Natural killer cell treated with Interleukin-12 subunit alpha and Interleukin-12 subunit beta and Interleukin-15 and Interleukin-18, amount 100 ng/mL, for 72 hours (primary cell): ENCODE data around the gene CENPU. TPM values are rescaled to one million over a fixed set of nuclear protein-coding genes. Genes with fewer than 3 reads are reported as not detected.
"Not testable (repeated sequence)": the region's sequence is repeated elsewhere in the genome, so short reads cannot be mapped to it uniquely, and the experiment has no call there.

ENCODE experiments used
- ATAC-seq, 2 donors: fragments of 150-1000 bp; cut with Tn5 transposase in 1 of 2; sonication (Bioruptor Pico), chemical (Tn5 transposase) in 1 of 2; 2 replicates each; pipeline ENCODE4 v1.10.0; 2021
- DNase-seq: peaks from one replicate; pipeline ENCODE4 v3.0.0; 2022; ENCODE audit warnings: low spot score
- H3K27ac Mint-ChIP-seq, 2 donors: 1 replicate in 1 of 2; 2 replicates in 1 of 2; pipeline ENCODE4 v1.8.0; 2022; ENCODE audit warnings: mixed read lengths in 2 of 2, mild to moderate bottlenecking in 1 of 2, moderate library complexity in 1 of 2
- H3K27me3 Mint-ChIP-seq, 2 donors: 1 replicate in 1 of 2; 2 replicates in 1 of 2; pipeline ENCODE4 v1.8.0; 2022; ENCODE audit warnings: mixed read lengths in 2 of 2
- H3K36me3 Mint-ChIP-seq: one replicate; pipeline ENCODE4 v1.8.0; 2022; ENCODE audit warnings: mixed read lengths
- H3K4me1 Mint-ChIP-seq, 2 donors: 1 replicate in 1 of 2; 2 replicates in 1 of 2; pipeline ENCODE4 v1.8.0; 2022; ENCODE audit warnings: low read depth in 2 of 2, mixed read lengths in 2 of 2, mild to moderate bottlenecking in 1 of 2
- H3K4me3 Mint-ChIP-seq: one replicate; pipeline ENCODE4 v1.8.0; 2022; ENCODE audit warnings: mixed read lengths
- H3K9me3 Mint-ChIP-seq: 2 replicates; pipeline ENCODE4 v1.8.0; 2022; ENCODE audit warnings: mixed read lengths
- total RNA-seq, 2 donors: library from RNA; stranded (reverse); gene quantifications; one replicate each; pipeline ENCODE4 v1.2.3, GENCODE V29; 2022

Gene CENPU
- total RNA-seq, 2 donors from 2014 or later: 44.8 to 60.2 TPM

DNA sequence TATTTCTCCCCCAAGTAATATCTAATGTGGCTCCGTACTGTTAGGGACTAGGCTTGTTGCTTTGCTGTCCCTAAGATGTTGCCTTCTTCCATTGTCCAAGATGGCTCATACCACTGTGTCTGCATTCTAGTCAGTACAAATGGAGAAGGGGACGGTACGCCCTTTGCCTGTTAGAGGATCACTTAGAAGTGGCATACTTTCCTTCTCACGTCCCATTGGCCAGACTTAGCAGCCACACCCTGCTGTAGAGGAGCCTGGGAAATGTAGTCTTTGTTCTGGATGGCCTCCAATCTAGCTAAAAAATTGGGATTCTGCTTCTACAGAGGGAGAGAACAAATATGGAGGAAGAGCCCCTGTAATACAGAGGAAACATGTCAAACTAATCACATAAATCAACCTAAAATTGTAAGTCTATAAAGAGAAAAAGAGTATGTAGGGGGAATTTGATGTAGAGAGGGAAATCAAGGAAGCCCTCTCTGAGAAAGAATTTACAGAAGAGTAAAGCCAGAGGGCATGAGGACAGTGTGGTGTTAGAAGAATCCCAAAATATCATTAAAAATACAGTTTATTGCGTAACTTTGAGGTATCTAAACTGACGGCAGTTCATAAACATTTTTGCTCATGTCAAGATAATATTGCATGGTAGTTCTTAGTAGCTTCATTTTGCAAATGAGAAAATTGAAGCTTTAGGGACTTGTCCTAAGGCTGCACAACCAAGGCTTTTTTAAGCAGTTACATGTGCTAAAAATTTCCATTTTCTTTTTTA lies 69.3 kb downstream of the CENPU start:
- peaks cover 7% of the 10 kb centered on the region for H3K9me3 Mint-ChIP-seq
- peaks cover 11% of the 10 kb centered on the region for H3K36me3 Mint-ChIP-seq
- peaks cover 23 to 34% of the 10 kb centered on the region in 2 donors for H3K4me1 Mint-ChIP-seq
- no peak overlapping the region for H3K4me3 Mint-ChIP-seq
- ATAC-seq (no peak), DNase-seq (no peak)
- H3K27me3 Mint-ChIP-seq: no peaks in the 10 kb centered on the region
- H3K27ac Mint-ChIP-seq: peak overlapping the region in 1 of 2 donors; percentile 17

DNA sequence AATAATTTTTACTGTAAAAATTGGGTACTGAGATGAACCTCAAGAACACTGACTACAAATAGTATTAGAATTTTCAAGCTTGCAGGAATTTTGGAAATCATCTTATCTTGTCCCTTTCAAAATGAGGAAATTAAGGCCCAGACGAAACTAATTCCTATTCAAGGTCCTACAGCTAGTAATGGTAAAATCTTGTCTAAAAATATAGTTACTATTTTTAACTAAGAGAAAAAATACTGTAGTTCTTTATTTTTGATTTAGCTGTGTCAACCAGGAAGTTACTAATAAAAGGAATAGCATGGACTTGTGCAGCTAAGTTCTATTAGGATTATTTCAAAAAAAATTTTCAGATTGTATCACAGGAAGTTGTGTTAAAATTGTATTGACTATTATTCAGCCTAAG lies 71.7 kb downstream of the CENPU start:
- H3K27me3 Mint-ChIP-seq: no peaks in the 10 kb centered on the region
- H3K4me1 Mint-ChIP-seq: peaks cover 3 to 13% of the 10 kb centered on the region in 2 donors
- no peak overlapping the region for H3K4me3 Mint-ChIP-seq
- DNase-seq: no peak
- no peak overlapping the region for H3K27ac Mint-ChIP-seq
- no peak for ATAC-seq
- H3K36me3 Mint-ChIP-seq: no peaks in the 10 kb centered on the region
- no peaks in the 10 kb centered on the region for H3K9me3 Mint-ChIP-seq

DNA sequence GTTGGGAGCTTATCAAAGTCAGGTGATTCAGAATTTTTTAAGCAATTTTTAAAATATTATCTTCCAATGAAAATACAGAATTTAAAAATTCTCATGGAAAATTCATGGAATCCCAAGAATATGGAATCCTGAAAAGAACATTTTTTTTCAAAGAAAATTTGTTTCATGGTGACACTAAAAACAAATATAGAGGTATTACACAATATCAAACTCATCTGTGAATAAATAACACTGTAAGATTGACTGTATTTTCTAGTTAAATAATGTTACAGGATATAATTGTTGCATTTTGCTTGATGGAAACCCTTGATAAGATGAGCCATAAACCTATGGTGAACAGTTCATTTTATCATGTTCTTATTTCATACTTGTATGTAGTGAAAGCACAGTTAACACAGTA lies 72.9 kb downstream of the CENPU start:
- Mint-ChIP-seq H3K9me3 (no peaks in the 10 kb centered on the region), H3K4me3 (no peak overlapping the region), H3K4me1 (peaks cover 0 to 6% of the 10 kb centered on the region in 2 donors), H3K27ac (no peak overlapping the region), H3K36me3 (no peaks in the 10 kb centered on the region), H3K27me3 (no peaks in the 10 kb centered on the region)
- ATAC-seq (no peak), DNase-seq (no peak)

DNA sequence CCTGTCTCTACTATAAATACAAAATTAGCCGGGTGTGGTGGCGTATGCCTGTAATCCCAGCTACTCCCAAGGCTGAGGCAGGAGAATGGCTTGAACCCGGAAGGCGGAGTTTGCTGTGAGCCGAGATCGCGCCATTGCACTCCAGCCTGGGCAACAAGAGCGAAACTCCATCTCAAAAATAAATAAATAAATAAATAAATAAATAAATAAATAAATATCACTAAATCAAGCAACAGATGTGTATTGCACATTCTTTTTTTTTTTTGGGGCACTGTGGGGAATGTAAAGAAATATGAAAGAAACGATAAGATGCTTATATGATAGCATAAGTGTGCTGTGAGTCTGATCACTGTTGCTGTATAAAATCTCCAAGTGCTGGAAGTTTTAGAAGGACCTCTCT lies 76.1 kb downstream of the CENPU start:
- not testable (repeated sequence) for H3K4me3 Mint-ChIP-seq, ATAC-seq, H3K27ac Mint-ChIP-seq, DNase-seq, H3K27me3 Mint-ChIP-seq, H3K4me1 Mint-ChIP-seq, H3K9me3 Mint-ChIP-seq, H3K36me3 Mint-ChIP-seq

DNA sequence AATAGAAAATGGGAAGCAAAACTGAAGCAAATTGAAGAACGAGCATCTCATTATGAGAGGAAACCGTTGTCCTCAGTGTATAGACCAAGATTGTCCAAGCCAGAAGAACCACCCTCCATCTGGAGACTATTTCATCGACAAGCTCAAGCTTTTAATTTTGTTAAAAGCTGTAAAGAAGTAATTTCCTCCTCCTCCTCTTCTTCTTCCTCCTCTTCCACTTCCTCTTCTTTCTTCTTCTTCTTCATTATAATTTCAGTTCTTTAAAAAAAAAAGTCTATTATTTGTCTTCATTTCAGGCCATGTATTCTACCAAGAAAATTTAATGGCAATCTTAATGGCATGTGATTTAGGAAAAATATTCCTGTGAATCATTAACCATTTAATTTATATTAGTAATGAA lies 76.8 kb downstream of the CENPU start:
- ATAC-seq (no peak), DNase-seq (no peak)
- Mint-ChIP-seq H3K4me1 (peaks cover 7 to 13% of the 10 kb centered on the region in 2 donors), H3K9me3 (no peaks in the 10 kb centered on the region), H3K4me3 (no peak overlapping the region), H3K36me3 (no peaks in the 10 kb centered on the region), H3K27ac (peak overlapping the region in 1 of 2 donors; percentile 19), H3K27me3 (no peaks in the 10 kb centered on the region)

DNA sequence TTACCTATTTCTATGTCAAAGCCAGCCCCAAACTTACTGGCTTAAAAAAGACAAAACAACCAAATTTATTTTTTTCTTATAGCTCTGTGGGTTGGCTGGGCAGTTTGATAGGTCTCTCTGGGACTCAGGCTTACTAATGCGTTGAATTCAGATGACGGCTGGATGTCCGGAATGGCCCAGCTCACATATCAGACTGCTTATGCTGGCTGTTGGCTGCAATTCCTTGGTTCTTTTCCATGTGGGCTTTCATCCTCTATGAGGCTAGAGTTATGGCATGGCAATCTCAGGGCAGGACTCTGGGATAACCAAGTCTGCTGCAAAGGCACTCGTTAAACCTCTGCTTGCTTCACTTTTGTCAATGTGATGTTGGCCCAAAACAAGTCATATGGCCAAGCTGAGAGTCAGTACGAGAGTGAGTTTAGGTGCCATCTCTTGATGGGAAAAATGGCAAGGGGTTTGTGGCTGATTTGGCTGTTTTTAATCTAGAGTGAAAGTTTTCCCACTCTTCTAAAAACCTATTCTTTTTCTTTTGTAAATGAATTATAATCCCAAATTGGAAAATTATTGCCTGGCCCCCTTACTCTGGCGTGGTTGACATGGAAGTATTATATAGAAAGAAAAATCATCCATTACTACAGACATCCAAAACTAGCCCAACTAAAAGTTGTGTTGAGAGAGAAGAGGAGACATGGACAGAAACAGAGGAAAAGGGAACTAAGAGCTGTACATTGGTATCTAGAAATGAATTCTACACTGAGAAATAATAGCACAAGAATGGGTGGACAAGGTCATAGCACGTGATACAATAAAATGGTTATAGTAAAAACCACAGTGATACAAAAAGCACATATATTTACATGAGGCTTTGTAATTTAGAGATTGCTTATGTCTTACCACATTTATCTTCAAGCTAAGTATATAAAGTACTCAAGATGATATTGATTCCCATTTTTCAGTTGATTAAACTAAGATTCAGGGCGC lies 77.7 kb downstream of the CENPU start:
- no peaks in the 10 kb centered on the region for H3K27me3 Mint-ChIP-seq
- H3K4me1 Mint-ChIP-seq: peaks cover 17 to 22% of the 10 kb centered on the region in 2 donors
- no peaks in the 10 kb centered on the region for H3K9me3 Mint-ChIP-seq
- H3K27ac Mint-ChIP-seq: no peak overlapping the region
- ATAC-seq (no peak), DNase-seq (no peak)
- no peak overlapping the region for H3K4me3 Mint-ChIP-seq
- H3K36me3 Mint-ChIP-seq: no peaks in the 10 kb centered on the region

DNA sequence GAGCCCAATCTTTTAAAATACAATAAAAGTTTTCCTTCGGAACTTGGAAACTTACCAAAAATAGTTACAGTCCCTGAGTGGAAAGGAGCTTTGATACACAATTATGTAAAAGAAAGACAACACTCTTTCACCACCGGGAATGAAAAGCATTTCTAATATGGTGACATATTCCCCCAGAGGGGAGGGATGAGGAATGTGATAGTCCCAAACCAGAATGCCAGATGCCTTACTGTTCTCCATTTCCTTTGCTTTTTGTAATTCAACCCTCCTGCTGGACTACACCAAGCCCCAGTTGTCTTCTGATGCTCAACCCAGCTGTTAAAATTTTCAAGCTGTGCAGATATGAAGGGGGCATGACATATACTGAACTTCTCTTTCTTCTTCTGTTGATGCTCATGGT lies 80.2 kb downstream of the CENPU start:
- Mint-ChIP-seq H3K4me1 (peaks cover 29 to 34% of the 10 kb centered on the region in 2 donors), H3K9me3 (no peaks in the 10 kb centered on the region), H3K36me3 (peaks cover 5% of the 10 kb centered on the region), H3K27me3 (no peaks in the 10 kb centered on the region), H3K27ac (peak overlapping the region in 1 of 2 donors; percentile 98), H3K4me3 (no peak overlapping the region)
- ATAC-seq (no peak), DNase-seq (no peak)

DNA sequence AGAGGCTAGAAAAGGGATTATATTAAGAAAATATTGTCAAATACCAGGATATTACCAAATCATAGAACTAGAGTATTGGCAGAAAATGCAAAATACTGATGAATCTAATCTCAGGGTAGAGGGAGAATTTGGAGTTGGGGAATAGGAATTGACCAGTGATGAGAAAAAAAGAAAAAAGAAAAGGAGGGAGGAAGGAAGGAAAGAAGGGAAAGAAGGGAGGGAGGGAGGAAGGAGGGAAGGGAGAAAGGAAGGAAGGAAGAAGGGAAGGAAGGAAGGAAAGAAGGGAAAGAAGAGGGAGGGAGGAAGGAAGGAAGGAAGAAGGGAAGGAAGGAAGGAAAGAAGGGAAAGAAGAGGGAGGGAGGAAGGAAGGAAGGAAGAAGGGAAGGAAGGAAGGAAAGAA lies 81.2 kb downstream of the CENPU start:
- not testable (repeated sequence) for H3K9me3 Mint-ChIP-seq, H3K27me3 Mint-ChIP-seq, H3K4me3 Mint-ChIP-seq, ATAC-seq, DNase-seq
- Mint-ChIP-seq H3K4me1 (peaks cover 37 to 41% of the 10 kb centered on the region in 2 donors), H3K36me3 (peaks cover 14% of the 10 kb centered on the region), H3K27ac (peak overlapping the region; percentile 97 to 98)

DNA sequence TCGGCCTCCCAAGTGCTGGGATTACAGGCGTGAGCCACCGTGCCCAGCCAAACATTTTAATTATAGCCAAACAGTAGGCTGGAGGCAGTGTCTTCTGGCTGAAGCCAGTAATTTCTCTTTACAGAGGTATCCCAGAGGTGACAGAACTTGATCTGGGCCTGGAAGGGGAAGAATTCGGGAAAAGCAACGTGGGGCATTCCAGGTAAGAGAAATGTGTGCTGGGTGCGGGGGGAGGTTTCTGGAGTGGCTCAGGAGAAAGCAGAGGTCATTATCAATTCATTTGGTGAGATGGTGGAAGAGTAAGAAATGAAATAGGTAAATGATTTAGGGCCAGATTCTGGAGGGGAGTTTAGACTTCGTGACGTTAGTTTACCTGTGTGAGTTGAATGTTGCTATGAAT lies 82.0 kb downstream of the CENPU start:
- H3K27me3 Mint-ChIP-seq: no peaks in the 10 kb centered on the region
- peaks cover 20% of the 10 kb centered on the region for H3K36me3 Mint-ChIP-seq
- DNase-seq (no peak), ATAC-seq (no peak)
- H3K4me1 Mint-ChIP-seq: peaks cover 45 to 47% of the 10 kb centered on the region in 2 donors
- peak overlapping the region; percentile 97 to 98 for H3K27ac Mint-ChIP-seq
- peak overlapping the region; percentile 57 for H3K4me3 Mint-ChIP-seq
- H3K9me3 Mint-ChIP-seq: no peaks in the 10 kb centered on the region

DNA sequence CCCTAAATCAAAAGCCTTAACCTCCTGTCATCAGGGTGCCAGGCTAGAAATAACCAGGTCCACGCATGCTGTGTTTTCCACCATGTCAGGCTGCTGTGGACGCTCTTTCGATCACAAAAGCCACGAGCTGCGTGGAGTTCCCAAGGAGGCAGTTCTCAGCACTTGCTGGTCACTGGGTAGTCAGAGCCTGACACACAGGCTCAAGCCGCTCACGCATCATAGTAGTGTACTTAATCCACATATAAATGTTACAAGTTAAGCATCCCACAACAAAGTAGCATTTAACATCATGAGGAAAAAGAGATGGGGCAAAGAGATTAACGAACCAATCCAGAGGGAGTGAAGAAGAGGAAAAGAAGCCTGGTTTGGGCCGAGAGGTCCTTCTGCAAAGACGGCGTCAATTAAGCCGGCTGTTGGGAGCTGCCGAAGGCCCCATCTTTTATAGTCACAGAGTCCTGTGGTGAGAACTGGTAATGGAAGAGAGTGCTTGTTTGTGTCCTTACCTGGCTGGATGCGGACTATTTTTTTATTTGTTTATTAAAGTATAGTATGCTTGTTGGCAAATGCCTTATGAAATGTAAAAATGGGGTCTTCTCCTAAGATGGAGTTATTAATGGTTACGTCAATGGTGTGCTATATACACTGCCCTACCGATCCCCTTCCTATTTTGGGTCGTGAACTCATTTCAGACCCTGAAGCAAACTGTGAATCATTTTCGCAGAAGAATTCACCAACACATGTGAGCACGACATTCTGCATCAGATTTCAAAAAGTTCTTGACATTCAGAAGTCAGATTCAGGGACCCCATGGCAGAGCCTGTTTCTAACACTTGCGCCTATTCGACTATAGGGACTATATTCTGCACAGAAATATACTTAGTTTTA lies 83.7 kb downstream of the CENPU start:
- Mint-ChIP-seq H3K27ac (peak overlapping the region; percentile 97 to 98), H3K4me1 (peaks cover 58 to 61% of the 10 kb centered on the region in 2 donors), H3K36me3 (peaks cover 28% of the 10 kb centered on the region), H3K4me3 (peak overlapping the region; percentile 97), H3K9me3 (no peaks in the 10 kb centered on the region), H3K27me3 (no peaks in the 10 kb centered on the region)
- peak; percentile 63 for DNase-seq
- no peak for ATAC-seq

DNA sequence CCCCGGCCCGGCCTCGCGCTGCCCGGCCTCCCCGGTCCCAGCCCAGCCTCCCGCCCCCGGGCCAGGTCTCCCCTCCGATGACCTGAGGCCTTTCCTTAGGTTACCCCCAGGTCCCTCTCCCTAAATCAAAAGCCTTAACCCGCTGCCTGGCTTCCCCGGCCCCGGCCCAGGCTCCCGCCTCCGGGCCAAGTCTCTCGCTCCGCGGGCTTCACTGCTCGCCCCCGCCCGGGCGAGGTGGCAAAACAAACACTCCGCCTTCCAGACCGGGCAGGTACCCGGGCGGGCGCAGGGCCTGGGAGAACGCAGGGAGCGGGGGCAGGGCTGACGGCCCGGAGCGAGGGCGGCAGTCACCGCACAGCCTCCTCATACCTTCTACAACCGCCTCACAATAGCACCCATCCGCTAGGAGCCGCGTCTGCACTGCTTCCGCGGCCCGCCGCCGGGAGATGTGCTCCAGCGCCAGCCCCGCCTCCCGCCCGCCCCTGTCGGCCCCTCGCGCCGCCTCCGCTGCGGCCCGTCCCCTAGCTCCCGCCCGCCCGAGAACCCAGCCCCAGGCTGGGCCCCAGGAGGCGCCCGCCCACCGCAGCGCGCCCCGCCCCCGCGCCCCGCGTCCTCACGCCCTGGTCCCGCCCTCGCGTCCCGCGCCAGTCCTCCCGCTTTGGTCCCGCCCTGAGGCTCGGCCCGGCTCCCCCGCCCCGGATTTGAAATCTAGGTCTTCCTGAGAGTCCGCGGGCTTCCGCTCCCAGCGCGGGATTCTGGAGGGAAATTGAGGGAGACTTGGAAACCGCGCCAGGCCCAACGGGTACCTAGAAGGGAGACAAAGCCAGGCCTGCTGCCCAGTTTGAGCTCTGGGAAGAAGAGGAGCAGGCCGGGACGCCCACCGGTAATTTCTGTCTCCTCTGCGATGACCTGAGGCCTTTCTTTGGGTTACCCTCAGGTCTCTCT lies 84.6 kb downstream of the CENPU start, which contains the start of the genes CASP3 and PRIMPOL:
TSS of gene CASP3 (minus strand) at position 422 of the 945 bp plus-strand sequence. CDS start 10,994 bp downstream, outside the sequence.
TSS of gene PRIMPOL (plus strand) at position 713 of the 945 bp plus-strand sequence. CDS start 7,403 bp downstream, outside the sequence.
- no peaks in the 10 kb centered on the region for H3K9me3 Mint-ChIP-seq
- H3K27me3 Mint-ChIP-seq: no peaks in the 10 kb centered on the region
- peak; percentile 96 to 97 for ATAC-seq
- peaks cover 34% of the 10 kb centered on the region for H3K36me3 Mint-ChIP-seq
- H3K4me1 Mint-ChIP-seq: peaks cover 63 to 70% of the 10 kb centered on the region in 2 donors
- H3K4me3 Mint-ChIP-seq: peak within 1 kb of the TSS; percentile 100
- H3K27ac Mint-ChIP-seq: peak within 1 kb of the TSS; percentile 97 to 98
- peak; percentile 98 for DNase-seq

DNA sequence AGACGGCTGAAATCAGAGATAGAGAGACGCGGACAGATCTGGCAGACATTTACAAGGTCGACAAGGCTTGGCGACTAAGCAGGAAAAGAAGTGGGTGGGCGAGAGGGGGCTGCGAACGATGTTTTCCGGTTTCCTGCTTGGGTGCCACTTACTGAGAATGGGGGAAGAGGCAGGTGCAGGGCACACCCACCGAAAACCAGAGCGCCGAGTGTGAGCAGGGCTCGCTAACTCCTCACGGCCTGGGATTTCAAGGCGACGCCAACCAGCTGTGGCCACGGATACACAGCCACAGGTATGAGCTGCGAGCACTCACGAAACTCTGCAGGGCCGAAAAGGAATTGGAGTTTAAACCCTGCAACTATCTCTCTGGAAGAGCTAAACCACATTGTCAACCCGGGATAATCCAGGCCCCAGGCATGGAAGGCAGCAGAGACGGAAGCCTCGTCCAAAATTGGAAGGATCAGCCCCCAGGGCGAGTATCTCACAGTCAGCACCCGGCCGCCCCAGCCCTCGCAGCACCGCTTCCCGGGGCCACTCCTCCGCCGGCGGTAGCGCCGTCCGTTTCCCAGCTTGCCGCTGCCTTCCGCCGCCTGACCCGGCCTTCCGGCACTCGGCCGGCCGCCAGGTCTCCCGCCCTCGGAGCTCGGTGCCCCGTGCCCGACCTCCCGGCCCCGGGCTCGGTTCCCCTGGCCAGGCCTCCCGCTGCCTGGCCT lies 85.4 kb downstream of the CENPU start:
- peaks cover 64 to 75% of the 10 kb centered on the region in 2 donors for H3K4me1 Mint-ChIP-seq
- H3K9me3 Mint-ChIP-seq: no peaks in the 10 kb centered on the region
- no peaks in the 10 kb centered on the region for H3K27me3 Mint-ChIP-seq
- H3K36me3 Mint-ChIP-seq: peaks cover 34% of the 10 kb centered on the region
- ATAC-seq (peak; percentile 22 to 43), DNase-seq (peak; percentile 70)
- H3K4me3 Mint-ChIP-seq: peak overlapping the region; percentile 100
- peak overlapping the region; percentile 89 to 97 for H3K27ac Mint-ChIP-seq
